ENCODE measurements around the gene MYCT1.

DNA sequence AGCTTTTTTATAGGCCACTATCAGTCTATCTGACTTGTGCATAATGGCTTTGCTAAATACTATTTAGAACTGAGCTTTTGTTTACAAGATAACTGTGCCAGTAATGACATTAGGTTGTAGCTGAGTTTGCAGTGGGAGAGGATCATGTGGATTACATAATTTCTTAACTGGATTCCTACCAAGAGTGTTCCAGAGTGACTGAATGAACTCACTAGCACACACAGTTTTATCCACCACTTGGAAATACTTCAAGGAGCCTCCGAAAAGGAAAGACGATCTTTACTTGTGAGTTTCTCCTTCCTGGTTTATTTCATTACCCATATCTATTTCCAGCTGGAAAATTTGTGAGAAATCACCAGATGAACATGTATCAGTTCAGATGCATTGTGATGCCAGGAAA lies 49.6 kb upstream of the MYCT1 start:
- TF ChIP-seq TARDBP (IDR thresholded peaks at IDR 0.05) = no peak
- TF ChIP-seq HDGF (IDR thresholded peaks at IDR 0.05; ENCODE audit: borderline replicate concordance) = no peak
- TF ChIP-seq FOXK2 (IDR thresholded peaks at IDR 0.05) = no peak
- no peak for TF ChIP-seq ARNT (IDR thresholded peaks at IDR 0.05)
- no peak for TF ChIP-seq SUZ12 (IDR thresholded peaks at IDR 0.05)
- TF ChIP-seq FOXA1 (IDR thresholded peaks at IDR 0.05) = no peak
